NCI-H446 treated with DMSO at 0.1 percent for 48 hours (cell line): ENCODE data around the gene SEPTIN3.

Source experiments
- DNase-seq: peaks from one replicate; lab custom pipeline; 2025; lab: John Stamatoyannopoulos, UW

Gene SEPTIN3

GRCh38 chr22:41969110-41969646 is at the start of gene SEPTIN3:
Gene SEPTIN3 (plus strand): TSS chr22:41969443. CDS start chr22:41971493, 2,050 bp downstream.
- no peak for DNase-seq

- no peak for DNase-seq
These were observed 48.8 kb upstream of the SEPTIN3 start for GRCh38 chr22:41920271-41920976.

- no peak for DNase-seq
These were observed 46.9 kb upstream of the SEPTIN3 start for GRCh38 chr22:41922328-41922727.

GRCh38 chr22:41922940-41923594 is 46.2 kb upstream of the SEPTIN3 start:
- no peak for DNase-seq

GRCh38 chr22:41923595-41924276 is 45.5 kb upstream of the SEPTIN3 start:
- no peak for DNase-seq

GRCh38 chr22:41925783-41926460 is 43.3 kb upstream of the SEPTIN3 start:
- DNase-seq, result no peak

- no peak for DNase-seq
These were observed 41.4 kb upstream of the SEPTIN3 start for GRCh38 chr22:41927813-41928212.

- no peak for DNase-seq
These were observed 40.4 kb upstream of the SEPTIN3 start for GRCh38 chr22:41928593-41929417.

- no peak for DNase-seq
These were observed 39.8 kb upstream of the SEPTIN3 start for GRCh38 chr22:41929418-41929810.

GRCh38 chr22:41931701-41932269 is 37.5 kb upstream of the SEPTIN3 start:
- no peak for DNase-seq

- no peak for DNase-seq
These were observed 36.9 kb upstream of the SEPTIN3 start for GRCh38 chr22:41932353-41932752.

GRCh38 chr22:41933411-41934177 is 35.6 kb upstream of the SEPTIN3 start:
- no peak for DNase-seq

- no peak for DNase-seq
These were observed 34.8 kb upstream of the SEPTIN3 start for GRCh38 chr22:41934284-41935014.

GRCh38 chr22:41935015-41935351 is 34.3 kb upstream of the SEPTIN3 start:
- DNase-seq, result peak; percentile 3

GRCh38 chr22:41935509-41935908 is 33.7 kb upstream of the SEPTIN3 start:
- DNase-seq, result no peak

GRCh38 chr22:41936894-41937169 is 32.4 kb upstream of the SEPTIN3 start:
- DNase-seq, result no peak

GRCh38 chr22:41939981-41940831 is 29.0 kb upstream of the SEPTIN3 start:
- no peak for DNase-seq

GRCh38 chr22:41940832-41941765 is 28.1 kb upstream of the SEPTIN3 start:
- peak; percentile 22 for DNase-seq
